ENCODE measurements around the gene CELSR1. TPM values are rescaled to one million over a fixed set of nuclear protein-coding genes. Genes with fewer than 3 reads are reported as not detected.

Gene CELSR1
- polyA plus RNA-seq, 2 donors, result 19.8 to 34.8 TPM

GRCh38 chr22:46515208-46516111 is 22.0 kb downstream of the CELSR1 start:
- Histone ChIP-seq H3K36me3 (ENCODE audit: control insufficient read depth in 2 of 2, insufficient read depth in 2 of 2, low read length in 1 of 2) (no peaks in the 10 kb centered on the region), H3K9me3 (ENCODE audit: control insufficient read depth in 2 of 2, insufficient read depth in 1 of 2, low read depth in 1 of 2, low read length in 1 of 2) (no peaks in the 10 kb centered on the region), H3K4me1 (ENCODE audit: control insufficient read depth in 2 of 2, insufficient read depth in 2 of 2, low read length in 1 of 2) (peaks cover 0 to 20% of the 10 kb centered on the region in 2 donors), H3K27me3 (ENCODE audit: control insufficient read depth in 1 of 2, insufficient read depth in 2 of 2, low read length in 2 of 2) (no peaks in the 10 kb centered on the region), H3K4me3 (ENCODE audit: low read depth in 1 of 2, low read length in 2 of 2) (no peak overlapping the region), H3K27ac (ENCODE audit: low read depth in 2 of 2, low read length in 1 of 2) (peak overlapping the region; percentile 53 to 81)
- WGBS, 2 donors, result 60 to 76% methylated on average over 10 of the region's 10 CpGs

GRCh38 chr22:46514592-46515207 is 22.7 kb downstream of the CELSR1 start:
- Histone ChIP-seq H3K36me3 (ENCODE audit: control insufficient read depth in 2 of 2, insufficient read depth in 2 of 2, low read length in 1 of 2) (no peaks in the 10 kb centered on the region), H3K9me3 (ENCODE audit: control insufficient read depth in 2 of 2, insufficient read depth in 1 of 2, low read depth in 1 of 2, low read length in 1 of 2) (no peaks in the 10 kb centered on the region), H3K27me3 (ENCODE audit: control insufficient read depth in 1 of 2, insufficient read depth in 2 of 2, low read length in 2 of 2) (no peaks in the 10 kb centered on the region), H3K27ac (ENCODE audit: low read depth in 2 of 2, low read length in 1 of 2) (peak overlapping the region; percentile 81 to 94), H3K4me3 (ENCODE audit: low read depth in 1 of 2, low read length in 2 of 2) (no peak overlapping the region), H3K4me1 (ENCODE audit: control insufficient read depth in 2 of 2, insufficient read depth in 2 of 2, low read length in 1 of 2) (peaks cover 0 to 20% of the 10 kb centered on the region in 2 donors)
- 41 to 71% methylated on average over 16 of the region's 16 CpGs for WGBS, 2 donors

GRCh38 chr22:46513908-46514550 is 23.4 kb downstream of the CELSR1 start:
- no peaks in the 10 kb centered on the region for H3K27me3 ChIP-seq (ENCODE audit: control insufficient read depth in 1 of 2, insufficient read depth in 2 of 2, low read length in 2 of 2)
- H3K9me3 ChIP-seq (ENCODE audit: control insufficient read depth in 2 of 2, insufficient read depth in 1 of 2, low read depth in 1 of 2, low read length in 1 of 2), result no peaks in the 10 kb centered on the region
- peaks cover 0 to 1% of the 10 kb centered on the region in 2 donors for H3K36me3 ChIP-seq (ENCODE audit: control insufficient read depth in 2 of 2, insufficient read depth in 2 of 2, low read length in 1 of 2)
- H3K4me1 ChIP-seq (ENCODE audit: control insufficient read depth in 2 of 2, insufficient read depth in 2 of 2, low read length in 1 of 2), result peaks cover 0 to 20% of the 10 kb centered on the region in 2 donors
- peak overlapping the region; percentile 74 to 94 for H3K27ac ChIP-seq (ENCODE audit: low read depth in 2 of 2, low read length in 1 of 2)
- WGBS, 2 donors, result 61 to 66% methylated on average over 16 of the region's 16 CpGs
- no peak overlapping the region for H3K4me3 ChIP-seq (ENCODE audit: low read depth in 1 of 2, low read length in 2 of 2)

GRCh38 chr22:46512683-46513082 is 24.7 kb downstream of the CELSR1 start:
- Histone ChIP-seq H3K9me3 (ENCODE audit: control insufficient read depth in 2 of 2, insufficient read depth in 1 of 2, low read depth in 1 of 2, low read length in 1 of 2) (no peaks in the 10 kb centered on the region), H3K4me1 (ENCODE audit: control insufficient read depth in 2 of 2, insufficient read depth in 2 of 2, low read length in 1 of 2) (peaks cover 0 to 20% of the 10 kb centered on the region in 2 donors), H3K27ac (ENCODE audit: low read depth in 2 of 2, low read length in 1 of 2) (no peak overlapping the region), H3K27me3 (ENCODE audit: control insufficient read depth in 1 of 2, insufficient read depth in 2 of 2, low read length in 2 of 2) (no peaks in the 10 kb centered on the region), H3K4me3 (ENCODE audit: low read depth in 1 of 2, low read length in 2 of 2) (no peak overlapping the region), H3K36me3 (ENCODE audit: control insufficient read depth in 2 of 2, insufficient read depth in 2 of 2, low read length in 1 of 2) (peaks cover 0 to 1% of the 10 kb centered on the region in 2 donors)
- 87 to 92% methylated on average over 11 of the region's 11 CpGs for WGBS, 2 donors

GRCh38 chr22:46512039-46512370 is 25.4 kb downstream of the CELSR1 start:
- 80 to 88% methylated on average over 11 of the region's 11 CpGs for WGBS, 2 donors
- Histone ChIP-seq H3K27ac (ENCODE audit: low read depth in 2 of 2, low read length in 1 of 2) (no peak overlapping the region), H3K27me3 (ENCODE audit: control insufficient read depth in 1 of 2, insufficient read depth in 2 of 2, low read length in 2 of 2) (no peaks in the 10 kb centered on the region), H3K9me3 (ENCODE audit: control insufficient read depth in 2 of 2, insufficient read depth in 1 of 2, low read depth in 1 of 2, low read length in 1 of 2) (no peaks in the 10 kb centered on the region), H3K4me3 (ENCODE audit: low read depth in 1 of 2, low read length in 2 of 2) (no peak overlapping the region), H3K4me1 (ENCODE audit: control insufficient read depth in 2 of 2, insufficient read depth in 2 of 2, low read length in 1 of 2) (peaks cover 6 to 20% of the 10 kb centered on the region in 2 donors), H3K36me3 (ENCODE audit: control insufficient read depth in 2 of 2, insufficient read depth in 2 of 2, low read length in 1 of 2) (peaks cover 0 to 1% of the 10 kb centered on the region in 2 donors)

GRCh38 chr22:46511151-46512038 is 26.0 kb downstream of the CELSR1 start:
- H3K36me3 ChIP-seq (ENCODE audit: control insufficient read depth in 2 of 2, insufficient read depth in 2 of 2, low read length in 1 of 2), result peaks cover 0 to 1% of the 10 kb centered on the region in 2 donors
- no peaks in the 10 kb centered on the region for H3K27me3 ChIP-seq (ENCODE audit: control insufficient read depth in 1 of 2, insufficient read depth in 2 of 2, low read length in 2 of 2)
- H3K9me3 ChIP-seq (ENCODE audit: control insufficient read depth in 2 of 2, insufficient read depth in 1 of 2, low read depth in 1 of 2, low read length in 1 of 2), result no peaks in the 10 kb centered on the region
- H3K4me1 ChIP-seq (ENCODE audit: control insufficient read depth in 2 of 2, insufficient read depth in 2 of 2, low read length in 1 of 2), result peaks cover 6 to 20% of the 10 kb centered on the region in 2 donors
- H3K27ac ChIP-seq (ENCODE audit: low read depth in 2 of 2, low read length in 1 of 2), result peak overlapping the region in 1 of 2 donors; percentile 64
- WGBS, 2 donors, result 66 to 71% methylated on average over 20 of the region's 20 CpGs
- H3K4me3 ChIP-seq (ENCODE audit: low read depth in 1 of 2, low read length in 2 of 2), result no peak overlapping the region

GRCh38 chr22:46509416-46510089 is 27.9 kb downstream of the CELSR1 start:
- 88 to 92% methylated on average over 16 of the region's 16 CpGs for WGBS, 2 donors
- H3K9me3 ChIP-seq (ENCODE audit: control insufficient read depth in 2 of 2, insufficient read depth in 1 of 2, low read depth in 1 of 2, low read length in 1 of 2), result no peaks in the 10 kb centered on the region
- peaks cover 0 to 1% of the 10 kb centered on the region in 2 donors for H3K36me3 ChIP-seq (ENCODE audit: control insufficient read depth in 2 of 2, insufficient read depth in 2 of 2, low read length in 1 of 2)
- H3K4me1 ChIP-seq (ENCODE audit: control insufficient read depth in 2 of 2, insufficient read depth in 2 of 2, low read length in 1 of 2), result peaks cover 6 to 11% of the 10 kb centered on the region in 2 donors
- H3K4me3 ChIP-seq (ENCODE audit: low read depth in 1 of 2, low read length in 2 of 2), result no peak overlapping the region
- H3K27me3 ChIP-seq (ENCODE audit: control insufficient read depth in 1 of 2, insufficient read depth in 2 of 2, low read length in 2 of 2), result no peaks in the 10 kb centered on the region
- no peak overlapping the region for H3K27ac ChIP-seq (ENCODE audit: low read depth in 2 of 2, low read length in 1 of 2)

- no peak overlapping the region for H3K27ac ChIP-seq (ENCODE audit: low read depth in 2 of 2, low read length in 1 of 2)
- H3K36me3 ChIP-seq (ENCODE audit: control insufficient read depth in 2 of 2, insufficient read depth in 2 of 2, low read length in 1 of 2), result peaks cover 0 to 1% of the 10 kb centered on the region in 2 donors
- H3K9me3 ChIP-seq (ENCODE audit: control insufficient read depth in 2 of 2, insufficient read depth in 1 of 2, low read depth in 1 of 2, low read length in 1 of 2), result no peaks in the 10 kb centered on the region
- no peak overlapping the region for H3K4me3 ChIP-seq (ENCODE audit: low read depth in 1 of 2, low read length in 2 of 2)
- H3K27me3 ChIP-seq (ENCODE audit: control insufficient read depth in 1 of 2, insufficient read depth in 2 of 2, low read length in 2 of 2), result no peaks in the 10 kb centered on the region
- peaks cover 6 to 8% of the 10 kb centered on the region in 2 donors for H3K4me1 ChIP-seq (ENCODE audit: control insufficient read depth in 2 of 2, insufficient read depth in 2 of 2, low read length in 1 of 2)
- 64 to 65% methylated on average over 20 of the region's 20 CpGs for WGBS, 2 donors
Observed at GRCh38 chr22:46508491-46508999, 28.9 kb downstream of the CELSR1 start.

All from esophagus (tissue), 2 donors.